Stimulated activated CD4-positive, alpha-beta T cell treated with anti-CD3 and anti-CD28 coated beads, Interleukin-4, amount 100 ng/mL, for 24 hours (primary cell): ENCODE results near the gene MYOZ1.
"Not testable (repeated sequence)": the region's sequence is repeated elsewhere in the genome, so short reads cannot be mapped to it uniquely, and the experiment has no call there.

Source experiments
- DNase-seq: peaks from one replicate; pipeline ENCODE4 v3.0.0-alpha.2; 2020

MYOZ1 gene, protein sequence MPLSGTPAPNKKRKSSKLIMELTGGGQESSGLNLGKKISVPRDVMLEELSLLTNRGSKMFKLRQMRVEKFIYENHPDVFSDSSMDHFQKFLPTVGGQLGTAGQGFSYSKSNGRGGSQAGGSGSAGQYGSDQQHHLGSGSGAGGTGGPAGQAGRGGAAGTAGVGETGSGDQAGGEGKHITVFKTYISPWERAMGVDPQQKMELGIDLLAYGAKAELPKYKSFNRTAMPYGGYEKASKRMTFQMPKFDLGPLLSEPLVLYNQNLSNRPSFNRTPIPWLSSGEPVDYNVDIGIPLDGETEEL

GRCh38 chr10:73641328-73642060 lies at the start of gene MYOZ1:
Gene MYOZ1, minus strand, starts transcription at chr10:73641474. Its CDS starts 1,457 bp downstream, at chr10:73640017.
- no peak for DNase-seq

GRCh38 chr10:73690755-73691154 lies 49.5 kb upstream of the MYOZ1 start:
- DNase-seq: not testable (repeated sequence)

GRCh38 chr10:73689596-73689995 lies 48.3 kb upstream of the MYOZ1 start:
- not testable (repeated sequence) for DNase-seq

- DNase-seq: not testable (repeated sequence)
These were observed 46.4 kb upstream of the MYOZ1 start for GRCh38 chr10:73687641-73688040.

GRCh38 chr10:73674546-73674945 lies 33.3 kb upstream of the MYOZ1 start:
- DNase-seq: not testable (repeated sequence)

- not testable (repeated sequence) for DNase-seq
These were observed 27.1 kb upstream of the MYOZ1 start for GRCh38 chr10:73668378-73668777.

DNA sequence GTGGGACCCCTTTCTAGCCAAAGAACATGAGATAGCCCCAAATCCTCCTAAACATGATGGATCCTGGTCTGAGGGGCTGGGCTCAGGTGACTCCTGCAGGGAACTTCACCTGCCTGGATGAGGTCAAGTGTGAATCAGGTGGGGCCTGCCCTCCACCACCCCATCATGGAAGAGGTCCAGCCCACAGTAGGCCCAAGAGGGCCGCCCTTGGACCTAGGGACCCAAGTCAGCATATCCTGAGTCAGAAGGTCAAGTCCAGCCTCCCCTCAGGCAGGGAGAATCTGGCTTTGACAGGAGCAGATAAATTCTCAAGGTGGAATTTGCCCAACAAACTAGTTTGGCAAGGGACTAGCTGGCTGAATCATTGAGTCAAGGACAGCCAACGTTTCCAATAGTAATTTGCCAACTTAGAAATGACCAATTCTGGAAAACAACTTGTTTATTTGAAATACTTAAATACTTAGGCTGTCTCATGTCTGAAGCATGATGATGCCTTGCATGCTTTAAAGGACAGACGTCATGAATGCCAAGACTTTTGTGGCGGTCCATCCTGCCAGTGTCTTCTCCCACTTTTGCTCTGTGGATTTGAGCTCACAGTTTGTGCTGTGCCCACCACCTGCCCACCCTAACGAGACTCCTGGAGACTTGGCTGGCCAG lies 25.0 kb upstream of the MYOZ1 start:
- not testable (repeated sequence) for DNase-seq

DNA sequence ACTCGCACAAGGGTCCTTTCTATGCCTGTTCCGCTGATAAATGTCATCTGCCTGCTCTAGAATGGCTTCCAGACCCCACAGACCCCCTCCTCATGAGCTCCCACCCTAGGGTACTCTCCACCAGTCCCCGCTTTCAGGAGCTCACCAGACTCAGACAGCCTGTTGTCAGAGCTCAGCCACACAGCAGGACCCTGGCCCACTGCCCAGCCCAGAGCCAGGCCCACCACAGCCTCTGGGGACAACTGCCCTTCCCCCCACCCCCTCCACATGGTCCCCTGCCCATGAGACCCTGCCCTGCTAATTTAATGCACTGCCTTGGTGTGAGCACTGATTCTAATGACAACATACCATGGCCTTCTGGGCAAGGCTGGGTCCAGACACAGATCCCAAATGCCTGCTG lies 24.3 kb upstream of the MYOZ1 start:
- DNase-seq: not testable (repeated sequence)

- not testable (repeated sequence) for DNase-seq
These were observed 23.1 kb upstream of the MYOZ1 start for GRCh38 chr10:73664156-73665040.

- not testable (repeated sequence) for DNase-seq
These were observed 22.3 kb upstream of the MYOZ1 start for GRCh38 chr10:73663621-73664020.

DNA sequence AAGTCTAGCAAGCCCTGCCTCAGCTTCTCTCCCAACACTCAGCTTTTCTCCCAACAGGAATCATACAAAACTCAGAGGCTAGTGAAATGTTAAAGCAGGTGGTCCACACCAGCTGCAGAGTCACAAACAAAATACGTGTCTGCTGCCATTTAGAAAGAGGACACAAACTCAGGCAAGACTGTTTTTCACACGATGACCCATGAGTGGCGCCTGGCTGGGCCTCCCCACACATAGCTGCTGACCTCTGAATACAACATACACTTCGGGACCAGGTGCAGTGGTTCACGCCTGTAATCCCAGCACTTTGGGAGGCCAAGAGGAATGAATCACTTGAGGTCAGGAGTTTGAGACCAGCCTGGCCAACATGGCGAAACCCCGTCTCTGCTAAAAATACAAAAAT lies 21.4 kb upstream of the MYOZ1 start:
- DNase-seq: not testable (repeated sequence)

- no peak for DNase-seq
These were observed 14.7 kb upstream of the MYOZ1 start, which contains the start of gene SYNPO2L for GRCh38 chr10:73655990-73656298. Gene SYNPO2L, minus strand, starts transcription at chr10:73656029. Its CDS starts 107 bp downstream, at chr10:73655922.

DNA sequence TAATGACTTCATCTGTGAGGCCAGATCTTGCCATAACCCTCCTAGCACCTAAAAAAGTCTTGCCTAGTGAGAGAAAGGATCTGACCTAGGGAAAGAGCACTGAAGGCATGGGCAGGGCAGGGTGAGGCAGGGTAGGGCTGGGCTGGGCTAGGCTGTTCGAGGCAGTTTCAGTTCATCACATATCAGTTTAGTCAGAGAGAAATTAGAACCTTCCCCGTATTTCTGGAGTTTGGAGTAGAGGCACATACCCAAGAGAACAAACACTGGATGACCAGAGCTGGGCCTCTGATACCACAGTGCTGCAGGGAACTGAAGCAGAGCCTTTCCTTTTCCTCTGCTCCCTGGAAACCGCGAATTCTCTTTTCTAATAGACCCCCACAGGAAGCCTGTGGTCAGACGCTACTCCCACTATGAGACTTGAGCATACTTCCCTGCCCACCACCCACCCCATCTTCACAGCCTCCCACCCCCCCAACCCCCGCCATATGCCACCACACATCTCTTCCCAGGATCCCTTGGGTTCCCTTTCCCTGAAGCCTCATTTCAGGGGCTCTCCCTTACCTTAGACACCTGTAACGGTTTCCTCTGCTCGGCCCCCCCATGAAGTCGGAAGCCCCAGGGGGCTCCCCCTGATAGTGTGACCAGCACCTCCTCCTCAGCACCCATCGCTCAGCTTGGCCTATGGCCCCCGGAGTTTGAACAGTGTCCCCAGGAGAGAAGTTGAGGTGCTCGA lies 14.1 kb upstream of the MYOZ1 start:
- no peak for DNase-seq

DNA sequence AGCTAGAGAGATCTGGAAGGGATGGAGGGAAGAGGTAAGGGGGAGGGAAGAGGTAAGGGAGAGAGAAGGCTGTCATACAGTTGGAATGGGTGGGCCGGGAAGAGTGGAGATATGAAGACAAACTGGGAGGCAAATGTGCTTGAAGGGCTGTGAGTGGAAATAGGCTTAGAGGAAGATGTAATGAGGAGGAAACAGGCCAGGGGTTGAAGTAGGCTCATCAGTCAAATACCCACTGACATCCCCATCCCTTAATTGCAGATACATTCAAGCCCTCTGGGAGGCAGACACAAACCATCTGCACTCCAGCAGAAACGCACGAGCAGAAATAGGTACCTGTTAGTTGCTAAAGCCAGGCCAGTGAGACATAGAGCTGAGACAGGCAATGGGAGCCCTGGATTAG lies 12.4 kb upstream of the MYOZ1 start:
- DNase-seq: no peak

DNA sequence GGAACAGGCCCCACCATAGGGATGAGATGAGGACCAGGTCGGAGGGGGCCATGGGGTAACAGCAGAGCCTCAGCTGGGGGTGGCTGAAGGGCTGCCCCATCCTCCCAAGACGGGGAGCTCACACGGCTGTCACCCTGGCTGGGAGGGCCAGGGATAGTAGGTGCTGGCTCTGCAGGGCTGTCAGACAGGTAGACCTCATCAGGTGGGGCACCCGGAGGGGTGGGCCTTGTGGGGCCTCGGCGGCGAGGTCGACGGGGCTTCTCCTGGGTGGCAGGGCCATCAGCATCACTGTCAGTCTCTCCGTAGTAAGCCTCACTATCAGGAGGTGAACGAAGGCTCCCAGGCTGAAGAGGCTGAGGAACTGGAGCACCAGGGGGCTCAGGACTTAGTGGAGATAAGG lies 11.9 kb upstream of the MYOZ1 start:
- no peak for DNase-seq

DNA sequence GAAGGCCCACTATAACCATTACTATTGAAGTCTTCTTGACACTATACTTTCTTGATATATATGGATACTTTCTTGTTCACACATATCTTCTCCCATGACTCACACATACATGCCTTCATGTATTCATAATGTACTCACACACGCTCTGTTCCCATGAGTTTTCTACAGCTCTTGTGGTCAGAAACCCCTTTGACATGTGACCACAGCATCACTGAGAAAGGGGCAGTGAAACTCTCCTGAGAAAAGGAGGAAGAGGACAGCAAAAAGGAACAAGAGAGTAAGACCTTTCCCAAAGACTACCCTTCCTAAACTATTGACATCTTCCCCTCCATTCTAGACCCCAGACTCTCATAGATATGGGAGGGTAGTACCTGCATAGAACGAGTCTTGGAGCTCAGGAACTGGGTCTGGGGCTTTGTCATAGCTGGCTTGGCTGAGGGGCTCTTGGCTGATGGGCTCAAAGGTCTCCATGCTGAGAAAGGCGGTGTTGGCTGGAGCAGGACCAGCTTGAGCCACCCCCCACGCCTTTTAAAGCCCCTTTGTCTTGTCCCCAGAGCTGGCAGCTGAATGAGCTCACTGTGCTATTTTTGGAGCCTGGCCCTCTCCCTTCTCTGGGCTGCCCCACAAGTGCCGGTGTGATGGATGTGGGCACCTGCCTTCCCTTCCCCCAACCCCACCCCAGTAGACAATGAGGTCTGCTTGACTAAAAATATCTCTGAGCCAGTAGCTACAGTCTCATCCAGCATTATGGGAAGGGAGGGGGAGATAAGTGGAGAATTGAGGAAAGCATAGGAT lies 9.5 kb upstream of the MYOZ1 start:
- no peak for DNase-seq

DNA sequence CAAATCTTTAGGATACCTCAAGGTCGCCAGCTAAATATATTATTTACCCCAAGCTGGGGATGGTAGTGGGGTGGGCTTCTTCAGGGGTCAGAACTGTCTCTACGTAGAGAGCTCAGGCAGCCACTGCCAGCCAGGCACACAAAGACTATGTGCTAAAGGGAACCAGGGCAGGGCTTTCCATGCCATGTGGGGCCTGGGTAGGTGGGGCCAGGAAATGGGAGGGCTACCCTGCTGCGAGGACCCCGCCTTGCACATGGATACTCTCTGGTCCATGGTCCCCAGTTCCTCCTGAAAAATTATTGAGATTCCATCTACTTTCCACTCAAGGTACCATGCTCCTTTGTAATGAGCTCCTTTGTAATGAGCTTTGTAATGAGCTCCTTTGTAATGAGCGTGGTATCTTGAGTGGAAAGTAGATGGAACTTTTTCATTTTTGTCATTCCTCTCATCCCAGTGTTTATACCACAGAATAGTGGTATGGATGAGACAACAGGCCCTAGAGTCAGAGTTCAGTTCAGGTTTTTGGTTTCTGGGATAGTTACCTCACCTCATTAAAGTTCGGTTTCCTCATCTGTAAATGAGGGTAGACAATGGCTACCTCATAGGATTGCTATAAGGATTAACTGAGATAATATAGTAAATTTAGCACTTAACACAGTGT lies 8.7 kb upstream of the MYOZ1 start:
- no peak for DNase-seq

GRCh38 chr10:73648975-73649829 lies 7.9 kb upstream of the MYOZ1 start:
- no peak for DNase-seq

DNA sequence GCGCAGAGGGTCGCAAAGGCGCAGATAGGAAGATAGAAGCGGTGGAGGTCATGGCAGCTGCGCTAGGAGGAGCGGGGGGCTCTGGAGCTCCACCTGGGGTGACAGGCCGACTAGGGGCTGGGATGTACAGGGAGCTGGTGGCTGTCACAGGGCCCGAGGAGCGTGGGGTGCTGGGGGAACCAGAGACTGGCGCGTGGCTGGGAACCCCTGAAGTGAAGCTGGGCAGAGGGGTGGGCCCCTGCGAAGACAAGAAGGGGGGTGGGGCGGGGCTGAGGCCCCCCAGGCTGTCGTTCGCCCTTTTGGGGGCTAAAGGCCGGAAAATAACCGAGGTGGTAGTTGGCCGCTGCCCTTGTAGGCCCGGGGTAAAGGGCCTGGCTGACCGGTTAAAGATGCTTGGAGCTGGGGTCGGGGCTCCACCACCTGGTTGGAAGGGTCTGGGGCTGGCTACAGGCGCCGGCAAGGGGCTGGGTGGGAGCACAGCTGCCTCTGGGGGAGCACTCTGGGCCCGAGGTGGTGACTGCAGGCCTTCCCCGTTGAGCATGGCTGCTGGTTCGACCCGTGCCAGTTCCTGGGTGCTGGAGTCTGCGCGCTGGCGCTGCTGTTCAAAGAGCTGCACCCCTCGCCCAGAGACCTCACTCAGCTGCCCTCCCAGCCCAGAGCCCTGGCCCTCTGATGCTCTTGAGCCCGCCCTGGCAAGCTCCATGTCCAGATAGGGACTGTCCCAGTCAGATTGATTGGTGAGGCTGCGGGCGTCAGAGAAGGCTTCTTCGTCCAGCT lies 6.8 kb upstream of the MYOZ1 start:
- DNase-seq: no peak
